ACHN (cell line): Measurements from ENCODE around the gene USP6NL.

Experiments
- DNase-seq: peaks from one replicate; pipeline ENCODE4 v3.0.0-alpha.2; 2015
- in situ Hi-C: cut with HindIII; loops from 2 replicates; pipeline ENCODE4 v1.10.0; 2017; ENCODE audit warnings: low sequenced_read_pairs, low pct_ligation_motif_present, low pct_unique_long_range_greater_than_20kb

The USP6NL gene

DNA sequence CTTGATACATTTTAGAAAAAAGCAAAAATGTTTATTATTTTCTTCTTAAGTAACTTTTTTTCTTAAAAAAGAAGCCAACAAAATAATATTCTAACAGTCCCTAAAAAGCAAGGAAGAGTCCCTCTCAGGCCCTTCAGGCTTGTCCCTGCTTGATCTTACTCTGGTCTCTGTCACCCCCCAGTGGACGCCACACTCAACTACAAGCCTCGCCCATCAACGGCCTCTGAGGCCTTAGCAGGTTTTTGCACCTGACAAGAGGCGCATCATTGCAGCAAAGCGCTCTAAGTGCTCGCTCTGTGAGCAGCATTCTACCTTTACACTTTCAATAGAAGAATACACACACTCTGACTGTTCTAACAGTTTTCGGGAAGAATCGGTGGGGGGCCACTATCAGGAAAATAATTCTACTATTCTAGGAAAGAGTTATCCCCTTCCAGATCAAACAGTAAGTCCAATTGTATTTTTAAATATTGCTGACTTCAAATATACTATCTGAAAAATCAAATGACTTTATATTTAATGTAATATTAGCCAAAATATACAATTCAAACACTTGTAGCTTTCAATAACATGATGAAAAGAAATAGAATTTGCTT is 139.2 kb downstream of the USP6NL start:
- peak; percentile 54 for DNase-seq
- in situ Hi-C loops: no loop called here

DNA sequence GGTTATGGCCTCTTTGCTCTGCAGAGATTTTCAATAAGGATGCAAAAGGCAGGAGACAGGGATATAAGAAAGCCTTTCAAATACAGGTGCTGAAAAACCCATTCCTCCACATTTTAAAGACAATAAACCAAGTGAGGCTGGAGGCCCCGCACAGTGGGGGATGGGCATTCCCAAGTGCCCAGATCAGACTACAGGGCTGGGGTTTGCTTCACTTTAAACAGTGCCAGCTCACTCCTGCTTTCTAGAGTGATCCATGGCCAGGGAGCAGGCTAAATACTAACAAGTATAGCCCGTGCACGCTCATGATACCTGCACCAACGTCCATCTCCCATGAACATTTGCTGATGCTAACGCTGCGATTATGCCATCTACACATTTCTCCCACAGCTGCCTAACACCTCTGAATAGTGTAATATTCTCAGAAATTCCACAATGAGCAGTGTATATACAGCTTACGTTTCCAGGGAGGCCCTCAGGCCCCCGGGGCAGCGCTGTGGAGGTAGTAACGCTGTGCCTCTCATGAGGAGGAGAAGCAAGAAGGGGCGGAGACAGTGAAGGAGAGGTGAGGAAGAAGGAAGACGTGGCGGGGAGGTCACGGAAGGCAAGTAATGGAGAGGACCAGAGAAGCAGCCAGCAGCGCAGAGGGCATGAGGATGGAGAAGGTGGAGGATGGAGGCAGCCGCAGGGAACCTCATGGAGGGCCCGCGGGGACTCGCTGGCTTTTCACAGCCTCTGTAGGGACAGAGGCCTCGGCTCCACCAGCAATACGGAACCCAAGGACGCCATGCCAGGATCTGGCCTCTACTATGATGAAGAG is 141.7 kb downstream of the USP6NL start:
- in situ Hi-C loops: no loop called here
- DNase-seq: no peak

DNA sequence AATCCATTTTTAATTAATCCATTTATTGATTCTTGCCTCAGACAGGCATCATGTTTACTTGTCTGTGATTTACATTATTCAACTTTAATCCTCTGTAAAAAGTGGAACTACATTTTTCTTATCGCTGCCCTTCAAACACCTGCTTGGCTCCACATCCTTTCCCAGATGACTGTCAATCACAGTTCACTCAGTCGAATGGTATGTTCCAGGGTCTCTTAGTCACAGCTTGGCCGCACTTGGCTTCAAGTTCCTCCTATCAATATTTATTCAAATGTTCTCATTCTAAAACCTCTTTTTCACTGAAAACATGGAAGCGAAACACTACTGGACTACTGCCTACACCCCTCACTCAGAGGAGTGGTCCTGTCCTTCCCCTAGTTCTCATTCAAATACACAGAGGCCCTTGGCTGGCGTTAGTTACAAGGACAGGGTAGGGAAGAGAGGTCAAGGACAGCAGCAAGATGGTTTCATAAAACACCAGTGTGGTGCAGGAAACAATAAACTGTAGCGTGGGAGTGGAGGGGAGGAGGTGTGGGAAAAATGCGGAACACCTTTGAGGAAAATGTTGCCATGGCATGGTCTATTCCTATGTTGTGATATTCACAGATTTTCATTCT is 143.2 kb downstream of the USP6NL start:
- in situ Hi-C loops: no loop called here
- DNase-seq: peak; percentile 31

DNA sequence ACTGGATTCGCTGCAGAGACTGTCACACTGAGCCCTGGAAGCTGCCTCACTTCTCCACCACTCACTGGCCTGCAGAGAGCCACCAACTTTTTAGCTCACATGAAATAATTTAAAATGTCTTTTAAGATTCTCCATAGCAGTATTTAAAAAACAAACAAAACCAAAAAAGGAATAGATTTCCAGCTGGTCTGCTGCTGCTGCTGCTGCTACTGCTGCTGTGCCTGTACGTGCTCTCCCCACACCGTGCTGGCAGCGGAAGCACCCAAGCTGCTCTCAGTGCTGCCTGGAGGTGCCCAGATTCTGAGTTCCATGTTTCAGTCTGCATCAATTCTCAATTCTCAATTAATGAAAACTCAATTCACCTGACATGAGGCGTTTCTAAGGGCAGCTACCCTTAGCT is 146.0 kb downstream of the USP6NL start:
- DNase-seq: no peak
- in situ Hi-C loops: no loop called here

DNA sequence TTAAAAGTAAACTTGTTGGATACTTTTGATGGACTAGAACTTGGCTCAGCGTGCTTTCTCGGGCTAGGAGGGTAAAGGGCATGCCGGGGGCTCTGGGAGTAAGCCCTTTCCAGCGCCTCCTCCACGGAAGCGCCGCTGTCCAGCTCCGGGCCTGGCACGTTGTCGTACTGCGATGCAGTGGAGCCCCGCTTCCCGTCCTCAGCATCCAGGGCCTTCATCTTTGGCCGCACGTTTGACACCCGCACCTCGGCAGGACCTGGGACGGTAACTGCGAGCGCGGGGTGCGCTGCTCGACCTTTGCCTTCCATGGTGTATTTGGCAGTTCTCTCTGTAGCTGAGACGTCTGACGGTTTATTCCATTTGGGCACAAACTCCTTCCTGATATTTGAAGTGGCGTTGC is 148.3 kb downstream of the USP6NL start:
- in situ Hi-C loops: no loop called here
- DNase-seq: no peak

DNA sequence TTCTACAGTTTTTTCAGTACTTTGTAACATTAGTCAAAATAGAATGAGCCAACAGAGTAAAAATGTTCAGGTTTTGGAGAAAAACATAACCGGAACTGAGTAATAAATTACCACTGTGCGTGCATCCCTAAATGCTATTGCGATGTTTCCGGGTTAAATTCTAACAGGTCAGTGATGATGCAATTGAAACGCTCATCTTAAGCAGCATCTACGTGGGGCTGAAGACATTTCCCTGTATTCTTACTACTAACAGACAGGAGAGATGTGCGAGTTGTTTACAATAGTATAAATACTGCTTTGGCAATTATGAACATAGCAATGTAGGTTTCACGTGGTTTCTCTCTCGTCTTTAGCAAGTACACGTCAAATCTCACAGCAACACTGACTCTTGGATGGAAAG is 149.4 kb downstream of the USP6NL start:
- in situ Hi-C loops: no loop called here
- no peak for DNase-seq

DNA sequence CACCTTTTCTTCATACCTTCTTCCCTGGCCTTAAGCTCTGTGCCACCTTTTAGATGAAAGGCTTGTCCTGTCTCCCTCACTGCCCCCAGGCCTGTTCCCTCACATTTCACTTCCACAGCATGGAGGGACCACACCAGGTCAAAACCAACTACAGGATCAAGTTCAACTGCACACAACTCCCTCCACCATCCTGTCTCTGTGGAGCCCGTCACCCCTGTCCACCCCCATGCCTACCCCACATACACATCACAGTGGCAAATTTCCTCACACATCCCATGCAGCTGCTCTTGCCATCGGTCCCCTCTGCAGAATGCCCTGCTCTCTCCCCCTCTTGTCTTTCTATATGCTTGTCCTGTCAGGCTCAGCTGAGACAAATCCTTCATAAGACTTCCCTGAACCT is 154.1 kb downstream of the USP6NL start:
- no peak for DNase-seq
- in situ Hi-C loops: no loop called here

DNA sequence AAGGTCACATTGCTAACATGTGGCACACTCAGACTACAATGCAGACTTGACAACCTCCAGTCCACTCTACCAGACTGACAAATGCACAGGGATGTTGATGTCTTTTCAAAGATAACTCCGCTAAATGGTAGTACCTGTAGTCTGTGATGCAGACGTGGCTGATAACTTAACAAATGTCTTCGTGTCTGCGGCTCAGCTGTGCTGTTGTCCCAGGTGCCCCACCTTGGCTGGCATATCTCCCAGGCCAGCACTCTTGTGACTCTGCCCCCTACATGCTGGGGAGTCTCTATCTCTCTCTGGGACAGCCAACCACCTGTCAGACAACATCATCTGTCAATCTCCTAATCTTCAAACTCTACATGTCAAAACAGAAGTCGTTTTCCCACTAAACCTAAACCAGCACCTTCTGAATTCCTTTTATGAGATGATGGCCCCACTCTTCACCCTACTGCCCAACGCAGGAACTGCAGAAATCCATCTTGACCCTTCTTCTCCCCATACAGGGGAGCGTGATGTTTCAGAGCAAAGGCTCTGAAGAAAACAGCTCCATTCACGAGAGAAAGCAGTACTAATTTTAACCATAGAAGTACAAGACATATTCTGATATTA is 156.4 kb downstream of the USP6NL start:
- no peak for DNase-seq
- in situ Hi-C loops: no loop called here

DNA sequence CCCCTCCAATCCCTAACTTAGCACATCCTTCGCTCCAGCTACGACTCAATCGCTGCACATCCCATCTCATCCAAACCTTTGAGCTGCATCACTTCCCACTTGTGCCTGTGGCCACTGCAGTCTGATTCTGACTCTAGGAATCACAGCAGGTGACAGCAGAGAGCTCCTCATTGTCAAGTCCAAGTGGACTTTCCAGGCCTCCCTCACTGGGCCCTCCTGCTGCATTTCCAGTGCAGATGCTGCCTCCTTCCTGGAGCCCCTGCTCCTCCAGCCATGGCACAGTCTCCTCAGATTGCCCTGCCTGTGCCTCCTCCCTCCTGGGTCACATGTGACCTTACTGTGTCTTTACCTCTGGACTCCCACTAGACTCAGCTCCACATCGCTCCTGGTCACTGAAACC is 157.3 kb downstream of the USP6NL start:
- in situ Hi-C loops: no loop called here
- DNase-seq: no peak

DNA sequence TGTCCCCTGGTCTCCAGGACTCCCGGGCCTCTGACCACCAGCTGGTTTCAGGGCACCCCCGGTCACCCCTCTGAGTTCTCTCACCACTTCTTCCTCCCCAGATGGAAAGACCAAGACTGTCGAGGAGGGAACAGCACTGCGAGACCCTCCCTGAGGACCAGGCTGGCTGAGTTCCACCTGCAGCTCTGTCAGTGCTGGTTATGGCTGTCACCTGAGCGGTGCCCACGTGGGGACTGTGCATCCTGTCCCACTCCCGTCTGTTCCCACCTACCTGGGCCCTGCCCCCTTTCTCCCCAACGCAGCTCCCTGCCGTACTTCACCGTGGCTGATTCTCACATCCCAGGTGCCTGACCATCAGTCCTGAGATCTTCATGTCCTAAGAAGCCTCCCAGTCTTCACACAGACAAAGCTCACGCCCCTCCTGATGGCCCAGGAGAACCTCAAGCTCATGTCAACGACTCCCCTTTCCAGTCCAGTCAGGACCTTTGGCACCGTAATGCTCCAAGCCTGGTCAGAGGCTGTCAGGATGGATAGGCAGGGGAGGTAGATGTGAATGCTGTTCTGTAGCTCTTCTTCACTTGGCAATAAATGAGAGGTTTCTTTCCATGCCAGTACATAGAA is 159.7 kb downstream of the USP6NL start:
- in situ Hi-C loops: no loop called here
- no peak for DNase-seq

DNA sequence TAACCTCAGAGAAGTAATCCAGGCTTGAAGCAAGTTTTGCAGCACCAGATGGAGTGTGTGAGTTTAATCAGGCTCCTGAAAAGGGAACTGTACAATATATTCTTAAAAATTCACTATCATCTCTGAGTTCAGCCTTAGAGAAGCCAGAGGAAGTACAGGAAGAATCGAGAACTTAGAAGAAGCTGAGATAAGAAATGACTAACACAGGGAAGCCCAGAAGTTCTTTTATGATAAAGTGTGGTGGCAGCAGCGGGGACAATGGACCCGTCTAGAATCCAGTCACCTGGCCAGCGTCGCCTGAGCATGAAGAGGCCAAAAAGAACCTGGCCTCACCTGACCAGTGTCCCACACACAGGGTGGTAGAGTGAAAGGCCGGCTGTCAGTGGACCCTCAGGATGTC is 161.0 kb downstream of the USP6NL start:
- in situ Hi-C loops: no loop called here
- DNase-seq: no peak

DNA sequence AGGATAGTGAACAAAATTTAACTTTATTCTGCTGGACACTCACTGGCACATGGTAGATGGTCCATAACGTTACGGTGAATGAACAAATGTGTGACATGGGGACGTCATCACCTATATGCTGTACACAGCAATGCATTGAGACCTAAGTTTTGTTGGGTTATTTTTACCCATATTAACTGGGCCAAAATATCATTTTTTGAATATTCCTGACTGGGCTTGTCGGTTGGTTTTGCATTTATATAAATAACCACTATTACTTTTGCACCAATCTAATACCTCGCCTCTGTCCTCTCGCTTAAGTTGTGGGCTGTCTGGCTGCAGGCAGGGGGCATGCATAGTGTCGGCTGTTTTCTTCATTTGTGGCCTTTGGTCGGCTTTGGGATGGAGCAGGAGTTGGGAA is 161.7 kb downstream of the USP6NL start:
- in situ Hi-C loops: no loop called here
- no peak for DNase-seq

DNA sequence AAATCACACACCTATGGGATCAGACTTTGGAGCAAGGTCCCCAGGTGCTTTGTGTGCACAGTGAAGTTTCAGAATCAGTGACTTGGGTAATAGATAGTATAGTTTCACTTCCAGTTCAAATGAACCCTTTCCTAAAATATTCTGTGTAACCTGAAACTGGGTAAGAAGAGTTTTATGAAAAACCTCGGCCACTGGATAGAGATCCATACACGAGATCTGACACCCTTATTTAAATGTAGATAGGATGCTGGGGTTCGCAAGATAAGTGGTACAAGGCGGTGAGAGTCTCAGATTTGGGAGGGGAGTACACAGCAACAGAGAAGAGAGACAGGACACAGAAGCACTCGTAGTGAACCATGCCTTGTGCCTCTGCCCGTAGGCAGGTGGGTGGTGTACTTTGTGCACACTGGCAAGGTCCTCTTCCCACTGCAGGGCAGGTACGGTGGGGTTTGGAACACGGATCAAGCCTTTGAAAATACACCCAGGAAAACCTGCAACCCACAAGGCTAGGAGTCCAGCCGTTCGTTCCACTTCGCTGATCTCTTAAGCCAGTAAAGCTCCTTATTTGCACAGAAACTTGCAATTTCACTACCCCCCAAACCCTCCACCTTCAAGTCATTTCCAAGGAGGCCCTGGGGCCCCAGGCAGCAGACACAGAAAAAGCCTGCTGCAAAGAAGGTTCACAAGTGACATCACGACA is 162.8 kb downstream of the USP6NL start:
- no peak for DNase-seq
- in situ Hi-C loops: no loop called here

DNA sequence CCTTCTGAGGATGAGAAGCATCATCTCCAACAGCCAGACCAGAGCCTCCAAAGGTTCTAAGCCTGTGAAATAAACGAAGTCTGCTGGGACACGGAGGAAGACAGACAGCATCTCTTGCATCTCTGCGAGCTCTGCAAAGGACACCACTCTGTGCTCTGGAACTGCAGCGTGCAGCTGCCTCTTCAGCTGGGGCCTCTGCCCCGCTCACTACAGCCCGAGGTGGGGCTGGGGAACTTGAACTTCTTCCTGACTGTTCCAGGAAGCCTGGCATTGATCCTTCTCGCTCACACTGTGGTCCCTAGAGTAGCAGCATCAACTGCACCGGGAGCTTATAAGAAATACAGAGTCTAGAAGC is 163.3 kb downstream of the USP6NL start:
- DNase-seq: no peak
- in situ Hi-C loops: no loop called here

DNA sequence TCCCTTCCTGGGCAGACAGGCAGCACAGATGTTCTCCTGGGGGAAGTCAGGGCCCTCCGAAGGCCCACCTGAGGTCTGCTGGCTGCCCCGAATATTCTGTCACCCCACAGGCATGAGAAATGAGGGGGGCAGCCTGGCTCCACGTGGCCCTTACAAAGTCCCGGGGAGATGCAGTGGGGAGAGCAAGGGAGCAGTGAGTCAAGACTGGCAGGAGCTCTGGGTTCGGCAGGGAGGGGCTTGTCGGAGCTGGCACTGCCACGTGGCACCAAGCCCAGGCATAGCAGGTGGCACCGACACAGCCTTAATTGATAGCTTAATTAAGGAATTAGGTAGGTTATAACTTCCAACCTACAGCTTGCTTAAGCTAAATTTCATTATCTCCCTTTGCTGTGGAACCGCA is 163.9 kb downstream of the USP6NL start:
- in situ Hi-C loops: no loop called here
- no peak for DNase-seq

DNA sequence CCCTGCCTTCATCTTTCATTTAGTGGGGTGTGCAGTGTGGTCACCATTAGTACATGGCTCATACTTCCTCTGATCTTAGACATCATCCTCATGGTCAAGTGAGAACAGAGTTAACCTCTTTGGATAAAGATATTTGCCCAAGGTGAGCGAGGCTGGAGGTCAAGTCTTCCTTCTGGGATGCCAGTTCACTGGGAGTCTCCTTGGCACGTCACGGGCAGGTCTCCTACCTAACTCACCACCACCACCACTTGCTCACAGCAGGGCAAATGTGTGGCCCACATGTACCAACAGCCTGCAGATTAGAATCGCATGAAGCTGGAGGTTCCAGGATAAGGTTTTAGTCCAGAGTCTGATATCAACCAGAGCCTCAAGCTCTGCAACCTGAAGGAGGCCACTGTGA is 164.6 kb downstream of the USP6NL start:
- no peak for DNase-seq

DNA sequence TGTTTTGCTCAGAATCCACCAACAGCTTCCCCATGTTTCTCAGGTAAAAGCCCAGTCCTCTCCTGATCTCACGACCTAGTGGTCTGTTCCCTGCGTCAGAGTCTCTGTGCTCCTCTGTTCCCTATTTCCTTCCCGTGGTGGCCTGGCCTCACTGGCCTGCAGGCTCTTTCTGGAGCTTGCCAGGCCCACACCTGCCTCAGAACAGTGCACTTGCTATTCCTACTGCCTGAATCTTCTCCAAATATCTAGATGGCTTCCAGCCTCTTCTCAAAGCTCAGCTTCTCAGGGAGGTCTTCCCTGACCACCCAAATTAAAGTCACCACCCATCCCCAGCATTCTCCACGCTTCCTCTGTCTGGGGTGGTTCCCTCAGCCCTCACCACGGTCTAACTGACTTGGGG is 165.3 kb downstream of the USP6NL start:
- in situ Hi-C loops: no loop called here
- DNase-seq: no peak

More for the DNA sequence above, 164.6 kb downstream of the USP6NL start:
- in situ Hi-C loops: no loop called here

DNA sequence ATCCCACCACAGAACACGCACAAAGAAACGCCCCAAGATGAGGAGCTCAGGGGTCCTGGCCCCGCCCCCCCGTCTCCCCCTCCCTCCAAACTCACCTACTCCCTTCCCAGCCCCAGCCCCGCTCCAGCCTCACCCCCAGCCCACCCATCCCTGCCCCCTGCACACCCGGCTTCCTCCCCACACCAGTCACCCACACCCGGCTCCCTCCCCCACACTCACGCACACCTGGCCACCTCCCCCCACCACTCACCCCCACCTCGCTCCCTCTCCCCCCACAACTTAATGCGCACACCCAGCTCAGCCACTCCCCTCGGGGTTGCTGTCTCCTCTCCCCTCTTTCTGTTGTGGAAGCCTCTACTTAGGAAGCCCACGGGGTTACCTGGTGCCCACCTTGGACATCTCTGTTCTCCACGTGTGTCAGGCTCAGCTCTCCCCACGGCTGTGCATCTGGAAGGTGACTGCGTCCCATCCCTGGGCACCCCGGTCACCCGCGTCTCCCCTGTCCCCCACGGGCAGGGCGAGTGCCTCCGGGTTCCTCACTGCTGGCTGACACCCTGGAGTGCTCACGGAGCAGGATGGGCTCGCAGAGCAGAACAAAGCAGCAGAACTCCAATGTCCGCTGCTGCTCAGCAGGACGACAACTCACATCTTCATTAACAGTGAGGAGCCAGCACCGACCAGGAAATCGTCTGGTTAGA is 166.8 kb downstream of the USP6NL start:
- DNase-seq: no peak
- in situ Hi-C loops: no loop called here
